GM19395 (cell line): ENCODE measurements around the gene HDLBP.

ENCODE experiments used
- ATAC-seq: cut with Tn5 transposase; IDR thresholded peaks from one replicate; pipeline ENCODE4 v1.9.1; 2021; ENCODE audit warnings: mild to moderate bottlenecking, moderate library complexity; ENCODE audit not compliant: unreplicated experiment

The HDLBP gene, protein sequence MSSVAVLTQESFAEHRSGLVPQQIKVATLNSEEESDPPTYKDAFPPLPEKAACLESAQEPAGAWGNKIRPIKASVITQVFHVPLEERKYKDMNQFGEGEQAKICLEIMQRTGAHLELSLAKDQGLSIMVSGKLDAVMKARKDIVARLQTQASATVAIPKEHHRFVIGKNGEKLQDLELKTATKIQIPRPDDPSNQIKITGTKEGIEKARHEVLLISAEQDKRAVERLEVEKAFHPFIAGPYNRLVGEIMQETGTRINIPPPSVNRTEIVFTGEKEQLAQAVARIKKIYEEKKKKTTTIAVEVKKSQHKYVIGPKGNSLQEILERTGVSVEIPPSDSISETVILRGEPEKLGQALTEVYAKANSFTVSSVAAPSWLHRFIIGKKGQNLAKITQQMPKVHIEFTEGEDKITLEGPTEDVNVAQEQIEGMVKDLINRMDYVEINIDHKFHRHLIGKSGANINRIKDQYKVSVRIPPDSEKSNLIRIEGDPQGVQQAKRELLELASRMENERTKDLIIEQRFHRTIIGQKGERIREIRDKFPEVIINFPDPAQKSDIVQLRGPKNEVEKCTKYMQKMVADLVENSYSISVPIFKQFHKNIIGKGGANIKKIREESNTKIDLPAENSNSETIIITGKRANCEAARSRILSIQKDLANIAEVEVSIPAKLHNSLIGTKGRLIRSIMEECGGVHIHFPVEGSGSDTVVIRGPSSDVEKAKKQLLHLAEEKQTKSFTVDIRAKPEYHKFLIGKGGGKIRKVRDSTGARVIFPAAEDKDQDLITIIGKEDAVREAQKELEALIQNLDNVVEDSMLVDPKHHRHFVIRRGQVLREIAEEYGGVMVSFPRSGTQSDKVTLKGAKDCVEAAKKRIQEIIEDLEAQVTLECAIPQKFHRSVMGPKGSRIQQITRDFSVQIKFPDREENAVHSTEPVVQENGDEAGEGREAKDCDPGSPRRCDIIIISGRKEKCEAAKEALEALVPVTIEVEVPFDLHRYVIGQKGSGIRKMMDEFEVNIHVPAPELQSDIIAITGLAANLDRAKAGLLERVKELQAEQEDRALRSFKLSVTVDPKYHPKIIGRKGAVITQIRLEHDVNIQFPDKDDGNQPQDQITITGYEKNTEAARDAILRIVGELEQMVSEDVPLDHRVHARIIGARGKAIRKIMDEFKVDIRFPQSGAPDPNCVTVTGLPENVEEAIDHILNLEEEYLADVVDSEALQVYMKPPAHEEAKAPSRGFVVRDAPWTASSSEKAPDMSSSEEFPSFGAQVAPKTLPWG (N-terminal part only)

DNA sequence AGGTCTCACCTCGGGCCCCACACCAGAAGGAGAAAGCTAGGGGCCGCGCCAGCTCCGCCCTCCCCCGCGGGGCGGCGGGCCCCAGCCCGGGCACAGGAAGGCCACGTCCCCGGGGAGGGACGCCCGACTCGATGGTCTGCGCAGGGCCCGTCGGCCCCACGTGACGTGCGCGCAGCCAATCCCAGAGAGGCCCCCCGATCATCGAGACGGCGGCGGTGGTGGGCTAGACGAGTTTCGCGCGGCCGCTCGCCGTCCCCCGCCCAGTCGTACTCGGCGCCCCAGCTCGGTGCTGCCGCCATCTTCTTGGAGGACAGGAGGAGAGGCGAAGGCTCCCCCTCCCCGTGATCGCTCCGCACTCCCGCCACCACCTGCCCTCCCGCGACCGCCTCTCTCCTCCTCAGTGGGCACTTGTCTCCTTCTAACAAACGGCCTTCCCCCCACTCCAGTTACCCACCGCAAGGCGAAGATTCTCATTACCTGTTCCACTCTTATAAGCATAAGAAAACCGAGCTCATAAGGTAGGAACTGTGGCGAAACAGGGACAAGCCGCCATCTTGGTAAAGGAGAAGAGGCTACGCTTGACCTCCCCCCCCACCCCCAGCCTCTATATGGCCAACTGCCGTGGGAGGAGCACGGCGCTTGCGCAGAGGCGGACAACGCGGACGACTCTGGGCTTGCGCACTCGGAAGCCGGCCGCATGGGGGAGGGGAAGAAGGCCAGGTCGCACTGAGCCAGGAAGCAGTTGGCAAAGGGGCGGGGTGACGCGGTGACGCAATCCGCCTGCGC is at the start of gene HDLBP:
TSS of gene HDLBP (minus strand) at position 580 of the 786 bp plus-strand sequence. CDS start 48,803 bp downstream, outside the sequence.
- peak; percentile 66 for ATAC-seq

- no peak for ATAC-seq
Measured at GRCh38 chr2:241364781-241365180, 49.3 kb upstream of the HDLBP start.

DNA sequence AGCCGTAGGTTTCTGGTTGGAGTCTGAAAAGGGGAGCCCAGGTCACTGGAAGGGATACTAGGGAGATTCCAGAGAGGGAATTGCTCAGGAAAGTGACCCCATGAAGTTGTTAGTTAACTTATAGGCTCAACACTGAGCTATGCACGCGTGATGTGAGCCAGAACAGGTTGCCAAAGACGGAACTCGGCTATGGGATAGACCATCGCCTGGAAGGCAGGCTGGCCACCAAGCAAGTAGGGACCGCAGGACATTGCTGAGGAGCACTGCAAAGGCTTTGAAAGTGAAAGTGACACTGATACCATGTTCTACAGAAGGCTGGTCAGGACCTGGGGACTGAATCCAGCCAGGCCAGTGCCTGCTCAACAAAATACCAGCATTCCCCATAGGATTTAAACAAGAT is 48.0 kb upstream of the HDLBP start:
- no peak for ATAC-seq

- ATAC-seq = no peak
Measured at GRCh38 chr2:241359481-241360045, 44.1 kb upstream of the HDLBP start.

DNA sequence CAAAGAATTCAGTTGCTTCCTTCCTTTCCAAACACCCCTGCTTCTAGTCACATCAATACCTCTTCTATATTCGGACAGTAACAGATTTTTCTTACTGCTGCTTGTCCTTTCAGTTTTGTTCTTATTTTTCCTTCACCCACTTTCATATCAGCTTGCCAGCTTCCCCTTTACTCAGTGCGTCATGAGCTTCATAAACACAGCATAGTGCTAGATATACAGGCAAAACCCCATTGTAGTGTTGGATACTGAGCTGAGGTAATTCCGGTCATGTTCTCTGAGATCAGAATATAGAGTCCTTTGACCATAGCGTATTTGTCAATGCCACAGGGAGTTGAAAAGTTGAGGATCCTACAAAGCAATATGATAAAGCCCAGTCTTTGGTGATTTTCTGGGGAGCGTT is 43.0 kb upstream of the HDLBP start:
- peak; percentile 46 for ATAC-seq

- no peak for ATAC-seq
Measured at GRCh38 chr2:241357531-241357930, 42.1 kb upstream of the HDLBP start.

- ATAC-seq = no peak
Measured at GRCh38 chr2:241356871-241357260, 41.4 kb upstream of the HDLBP start.

- ATAC-seq = peak; percentile 75
Measured at GRCh38 chr2:241355983-241356870, 40.8 kb upstream of the HDLBP start, which contains the start of gene FARP2. TSS of gene FARP2 (plus strand) at chr2:241356285. CDS start at chr2:241373108, 16,823 bp downstream.

DNA sequence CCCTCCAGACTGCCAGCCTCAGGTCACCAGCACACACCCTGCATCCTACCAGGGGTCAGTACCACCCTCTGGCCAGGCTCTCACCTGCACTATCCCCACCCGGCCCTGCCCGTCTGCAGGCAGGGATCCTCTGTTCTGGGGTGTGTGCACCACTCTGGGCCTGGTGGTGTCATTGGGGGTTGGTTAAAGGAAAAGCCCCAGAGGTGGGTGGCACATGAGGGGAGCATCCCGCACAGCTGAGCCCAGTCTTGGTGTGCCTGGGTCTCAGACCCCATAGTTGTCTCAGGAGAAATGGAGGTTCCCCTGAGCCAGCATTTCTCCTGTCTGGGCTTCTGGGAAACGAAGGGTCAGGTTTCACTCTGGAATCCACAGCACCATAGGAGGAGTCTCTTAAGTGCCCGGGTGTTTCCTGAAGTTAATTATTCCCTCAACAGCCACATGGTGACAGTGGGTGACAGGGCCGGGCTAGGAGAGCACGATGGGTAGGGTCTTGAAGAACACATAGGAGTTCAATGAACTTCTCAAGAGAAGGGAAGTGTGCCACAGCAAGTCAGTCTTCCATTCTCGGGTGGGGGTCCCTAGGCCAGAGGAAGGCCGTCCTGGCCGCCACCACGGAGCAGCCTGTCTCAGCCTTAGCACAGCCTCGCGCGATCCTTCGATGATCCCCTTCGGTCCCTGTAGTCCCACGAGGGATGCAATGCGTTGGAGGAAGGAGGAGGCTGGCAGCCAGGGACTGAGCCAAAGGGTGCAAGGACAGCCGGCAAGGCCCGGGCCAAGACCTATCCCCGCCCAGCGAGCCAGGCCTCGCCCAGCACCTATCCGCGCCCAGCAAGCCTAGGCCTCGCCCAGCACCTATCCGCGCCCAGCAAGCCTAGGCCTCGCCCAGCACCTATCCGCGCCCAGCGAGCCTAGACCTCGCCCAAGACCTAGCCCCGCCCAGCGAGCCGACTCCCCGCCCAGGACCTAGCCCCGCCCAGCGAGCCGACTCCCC is 39.5 kb upstream of the HDLBP start:
- ATAC-seq = peak; percentile 23

DNA sequence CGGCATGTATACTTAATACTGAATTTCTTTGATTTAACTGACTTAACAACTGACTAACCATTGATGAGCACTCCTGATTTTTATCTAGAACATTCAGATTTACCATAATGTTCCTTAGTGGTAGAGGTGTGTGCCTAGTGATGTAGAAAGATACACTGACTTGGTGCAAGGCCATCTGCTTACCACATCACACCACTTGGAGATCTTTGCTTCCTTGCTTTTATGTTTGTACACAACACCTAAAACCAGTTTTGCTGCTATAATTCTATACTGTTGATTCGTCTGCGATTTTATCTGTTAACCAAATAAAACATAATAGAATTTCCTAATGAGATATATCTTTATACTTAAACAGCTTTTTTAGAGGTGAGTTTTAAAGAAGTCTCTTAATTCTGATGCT is 36.8 kb upstream of the HDLBP start:
- no peak for ATAC-seq

- ATAC-seq = no peak
Measured at GRCh38 chr2:241351640-241352031, 36.2 kb upstream of the HDLBP start.

- no peak for ATAC-seq
Measured at GRCh38 chr2:241350878-241351639, 35.6 kb upstream of the HDLBP start.

GRCh38 chr2:241350530-241350877 is 35.0 kb upstream of the HDLBP start:
- no peak for ATAC-seq

DNA sequence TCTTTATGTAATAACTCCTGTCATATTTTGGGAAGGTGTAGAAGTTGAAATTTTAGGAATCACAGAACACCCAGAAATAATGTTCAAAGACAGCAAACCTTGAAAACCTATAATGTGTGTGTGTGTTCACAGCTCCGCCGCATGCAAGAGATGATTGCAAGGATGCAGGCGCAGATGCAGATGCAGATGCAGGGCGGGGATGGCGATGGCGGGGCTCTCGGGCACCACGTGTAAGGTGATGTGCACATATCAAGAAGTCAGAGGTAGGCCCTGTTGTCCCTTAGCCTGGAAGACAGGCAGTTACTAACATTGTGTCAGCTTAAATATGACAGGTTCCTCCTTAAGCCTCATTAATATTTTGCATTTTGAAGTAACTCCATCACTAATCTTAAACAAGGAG is 34.5 kb upstream of the HDLBP start:
- ATAC-seq = no peak

GRCh38 chr2:241344925-241345651 is 29.6 kb upstream of the HDLBP start:
- no peak for ATAC-seq

DNA sequence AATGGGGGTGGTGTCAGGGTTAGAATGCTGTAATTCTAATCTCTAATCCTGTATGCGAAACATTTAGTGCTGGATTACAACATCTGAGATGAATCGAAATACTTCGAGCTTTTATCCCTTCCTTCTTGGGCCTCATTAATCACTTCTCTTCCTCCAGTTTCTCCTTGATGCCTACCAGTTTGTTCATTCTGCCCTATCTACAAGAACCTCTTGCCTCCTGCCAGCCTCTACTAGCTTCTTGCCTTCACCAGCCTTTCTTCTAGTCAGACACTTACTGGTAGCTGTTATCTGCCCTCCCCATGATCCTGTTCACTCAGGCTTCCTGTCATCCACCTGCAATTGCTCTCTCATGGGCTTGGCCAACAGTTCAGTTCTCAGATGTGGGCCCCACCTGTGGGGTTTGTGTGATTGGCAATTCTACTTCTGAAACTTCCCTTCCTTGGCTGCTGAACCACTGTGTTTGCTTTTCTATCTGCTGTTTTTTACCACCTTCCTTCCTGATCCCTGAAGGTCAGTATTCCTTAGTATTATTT is 25.2 kb upstream of the HDLBP start:
- ATAC-seq = no peak
